HG02884 (cell line): Measurements from ENCODE around the gene AGPAT3.
A peak's percentile ranks its signal among the peaks of the same experiment; 100 is the strongest.

ENCODE experiments used
- ATAC-seq: cut with Tn5 transposase; IDR thresholded peaks from one replicate; pipeline ENCODE4 v1.9.1; 2021; ENCODE audit warnings: mild to moderate bottlenecking, moderate library complexity; ENCODE audit not compliant: unreplicated experiment

AGPAT3 gene

DNA sequence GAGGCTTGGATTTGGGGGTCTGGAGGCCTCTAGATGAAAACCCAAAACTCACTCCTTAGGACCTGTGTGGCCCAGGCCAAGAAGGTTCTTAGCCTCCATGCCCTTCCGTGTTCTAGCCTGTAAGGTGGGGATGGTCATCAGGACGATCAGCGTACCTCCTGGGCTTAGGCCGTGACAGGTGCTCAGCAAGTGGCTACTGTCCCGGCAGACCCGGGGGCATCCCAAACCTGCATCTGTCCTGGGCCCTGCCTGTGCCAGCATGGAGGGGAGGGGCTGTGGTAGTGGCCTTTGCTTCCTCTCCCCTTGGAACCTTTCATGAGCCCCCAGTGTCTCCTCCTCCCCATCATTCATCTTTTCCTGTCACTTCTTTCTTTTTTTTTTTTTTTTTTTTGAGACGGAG lies 124.4 kb downstream of the AGPAT3 start:
- ATAC-seq = no peak

GRCh38 chr21:43991447-43991991 lies 126.5 kb downstream of the AGPAT3 start:
- no peak for ATAC-seq

GRCh38 chr21:43992121-43992520 lies 127.1 kb downstream of the AGPAT3 start:
- no peak for ATAC-seq

DNA sequence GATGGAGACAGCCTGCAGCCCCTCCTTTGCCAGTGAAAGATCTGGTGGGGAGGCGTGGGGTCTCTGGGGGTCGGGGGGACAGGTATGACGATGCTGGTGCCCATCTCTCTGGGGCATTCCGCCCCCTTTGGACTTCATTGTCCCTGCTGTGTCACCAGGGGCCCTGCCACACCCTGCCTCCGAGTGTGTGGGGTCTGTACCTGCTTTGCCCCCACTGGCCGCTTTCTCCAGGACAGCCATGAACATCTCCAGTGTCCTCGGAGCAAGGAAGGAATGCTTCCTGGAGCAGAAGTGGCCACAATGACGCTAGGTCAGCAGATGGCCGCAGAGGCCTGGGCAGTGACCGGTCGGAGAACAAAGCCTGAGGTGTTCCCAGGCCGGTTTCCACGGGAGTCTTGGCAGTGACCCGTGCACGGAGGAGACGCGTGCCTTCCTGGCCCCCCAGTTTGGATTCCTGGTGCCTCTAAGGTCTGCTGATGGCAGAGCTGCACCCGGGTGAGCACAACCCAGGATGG lies 128.5 kb downstream of the AGPAT3 start:
- no peak for ATAC-seq

GRCh38 chr21:43994085-43994484 lies 129.1 kb downstream of the AGPAT3 start:
- no peak for ATAC-seq

DNA sequence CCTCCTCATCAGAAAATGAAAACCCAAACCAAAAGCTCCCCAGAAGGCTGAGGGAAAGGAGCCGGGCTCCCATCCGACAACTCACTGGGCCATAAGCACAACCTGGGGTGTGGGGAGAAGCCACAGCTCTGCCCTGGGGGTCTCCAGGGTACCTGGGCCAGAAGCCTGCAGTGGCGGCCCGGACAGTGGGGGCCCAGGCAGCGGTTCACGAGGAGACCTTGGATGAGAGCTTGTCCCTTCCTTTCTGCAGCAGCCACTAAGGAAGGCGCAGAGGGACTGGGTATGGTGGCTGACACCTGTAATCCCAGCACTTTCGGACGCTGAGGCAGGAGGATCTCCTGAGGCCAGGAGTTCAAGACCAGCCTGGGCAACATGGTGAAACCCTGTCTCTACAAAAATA lies 129.6 kb downstream of the AGPAT3 start:
- ATAC-seq = no peak

- no peak for ATAC-seq
These were observed 130.6 kb downstream of the AGPAT3 start for GRCh38 chr21:43995521-43996105.

DNA sequence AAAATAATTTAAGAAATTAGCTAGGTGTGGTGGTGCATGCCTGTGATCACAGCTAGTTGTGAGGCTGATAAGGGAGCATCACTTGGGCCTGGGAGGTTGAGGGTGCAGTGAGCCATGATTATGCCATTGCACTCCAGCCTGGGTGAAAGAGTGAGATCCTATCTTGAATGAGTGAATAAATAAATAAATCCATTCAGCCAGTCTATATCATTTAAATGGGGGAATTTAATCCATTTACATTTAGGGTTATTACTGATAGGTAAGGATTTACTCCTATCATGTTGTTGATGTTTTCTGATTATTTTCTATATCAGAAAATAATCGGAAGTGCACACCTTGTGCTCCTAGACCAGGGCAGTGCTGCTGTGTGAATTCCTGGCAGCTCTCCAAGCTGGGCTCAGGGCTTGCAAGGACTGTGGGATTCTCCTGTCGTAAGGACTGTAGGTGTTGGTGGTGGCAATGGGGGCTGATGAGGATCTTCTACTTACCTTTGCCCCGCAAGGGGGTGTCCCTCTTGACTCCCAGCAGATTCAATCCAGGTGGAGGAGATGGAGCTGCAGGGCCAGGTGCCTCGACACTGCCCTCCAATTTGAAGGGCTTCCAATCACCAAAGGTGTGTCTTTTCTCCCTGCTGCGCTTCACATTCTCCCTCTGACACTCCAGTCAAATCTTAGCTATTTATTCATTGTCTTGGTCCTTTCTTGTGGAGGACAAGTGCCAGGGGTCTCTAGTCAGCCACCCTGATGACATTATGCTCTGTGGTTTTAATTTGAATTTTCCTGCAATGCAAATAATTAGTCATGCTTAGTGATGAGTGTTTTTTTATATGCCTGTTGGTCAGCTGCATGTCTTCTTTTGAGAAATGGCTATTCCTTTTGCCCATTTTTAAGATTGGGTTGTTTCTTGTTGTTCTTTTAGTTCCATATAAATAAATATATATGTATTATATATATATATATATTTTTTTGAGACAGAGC lies 133.0 kb downstream of the AGPAT3 start:
- ATAC-seq = no peak

DNA sequence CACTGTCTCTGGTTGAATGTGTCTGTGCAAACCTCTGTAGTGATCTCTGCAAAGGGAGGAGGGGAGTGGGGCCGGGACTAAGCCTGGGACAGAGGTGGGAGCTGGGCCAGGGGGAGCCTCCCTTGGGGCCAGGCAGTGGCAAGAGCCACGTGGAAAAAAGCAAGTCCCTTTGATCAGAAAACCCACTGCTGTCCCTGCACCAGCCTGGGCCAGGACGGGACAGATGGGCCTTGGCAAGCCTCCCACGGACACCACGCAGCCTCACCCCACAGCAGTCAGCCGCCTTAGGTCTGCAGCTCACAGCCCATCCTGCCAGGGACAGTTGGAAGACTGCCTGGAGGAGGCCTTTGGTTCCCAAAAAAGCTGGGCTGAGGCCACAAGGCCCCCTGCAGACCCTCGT lies 135.3 kb downstream of the AGPAT3 start:
- ATAC-seq = no peak

- no peak for ATAC-seq
These were observed 137.5 kb downstream of the AGPAT3 start for GRCh38 chr21:44002511-44002910.

- ATAC-seq = no peak
These were observed 138.4 kb downstream of the AGPAT3 start for GRCh38 chr21:44003307-44003966.

- no peak for ATAC-seq
These were observed 140.0 kb downstream of the AGPAT3 start for GRCh38 chr21:44005071-44005470.

- no peak for ATAC-seq
These were observed 140.6 kb downstream of the AGPAT3 start for GRCh38 chr21:44005593-44005992.

DNA sequence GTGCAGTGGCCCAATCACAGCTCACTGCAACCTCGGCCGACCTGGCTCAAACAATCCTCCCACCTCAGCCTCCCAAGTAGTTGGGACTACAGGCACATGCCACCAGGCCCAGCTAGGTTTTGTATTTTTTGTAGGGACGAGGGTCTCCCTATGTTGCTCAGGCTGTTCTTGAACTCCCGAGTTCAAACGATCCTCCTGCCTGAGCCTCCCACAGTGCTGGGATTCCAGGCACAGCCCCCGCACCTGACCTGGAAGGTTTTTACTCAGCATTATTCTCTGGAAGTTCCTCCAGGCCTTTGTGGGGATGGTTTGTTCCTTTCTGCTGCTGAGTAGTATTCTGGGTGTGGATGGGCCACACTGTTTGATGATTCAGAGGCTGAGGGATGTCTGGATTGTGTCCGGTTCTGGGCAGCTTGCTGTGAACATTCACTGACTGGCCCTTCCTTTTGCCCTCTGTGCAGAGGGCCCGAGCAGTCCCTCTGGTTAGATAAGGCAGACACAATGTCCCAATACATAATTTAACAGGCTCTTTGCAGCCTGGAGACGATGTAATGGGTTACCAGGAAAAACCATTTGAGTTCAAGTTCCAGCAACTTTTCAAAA lies 141.1 kb downstream of the AGPAT3 start:
- no peak for ATAC-seq

DNA sequence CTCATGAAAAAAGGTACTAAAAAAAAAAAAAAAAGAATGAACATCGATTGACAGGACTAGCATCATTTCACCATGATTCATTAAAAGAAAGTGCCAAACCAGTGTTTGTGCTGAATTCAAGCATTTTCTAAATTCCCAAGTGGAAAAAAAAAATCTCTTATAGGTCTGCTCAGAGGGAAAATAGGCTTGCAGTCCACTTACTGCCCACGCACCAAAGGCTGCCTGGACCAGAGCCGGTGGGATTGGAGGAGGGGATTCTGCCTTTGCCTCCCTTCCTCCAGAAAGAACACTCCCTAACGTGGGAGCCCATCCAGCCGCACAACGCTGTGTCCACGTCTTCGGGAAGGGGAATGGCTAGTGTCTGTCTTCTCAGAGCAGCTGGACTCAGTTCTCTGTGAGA lies 141.6 kb downstream of the AGPAT3 start:
- no peak for ATAC-seq

GRCh38 chr21:44010429-44010828 lies 145.4 kb downstream of the AGPAT3 start:
- ATAC-seq = no peak

DNA sequence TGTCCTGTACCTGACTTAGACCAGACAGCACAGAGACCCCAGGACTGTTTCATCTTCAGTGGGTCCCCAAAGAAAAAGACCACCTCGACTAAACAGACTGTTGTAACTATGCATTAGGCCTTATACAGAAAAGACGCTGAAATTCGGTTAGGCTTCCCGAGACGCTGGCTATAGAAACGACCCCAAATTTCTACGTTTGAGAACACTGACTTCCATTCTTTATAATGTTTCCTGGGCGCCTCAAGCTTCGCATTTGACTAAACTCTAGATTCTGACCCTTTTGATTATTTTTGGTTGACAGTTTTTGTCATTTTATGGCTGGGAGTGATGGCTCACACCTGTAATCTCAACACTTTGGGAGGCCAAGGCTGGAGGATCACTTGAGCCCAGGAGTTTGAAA lies 146.1 kb downstream of the AGPAT3 start:
- ATAC-seq = no peak

DNA sequence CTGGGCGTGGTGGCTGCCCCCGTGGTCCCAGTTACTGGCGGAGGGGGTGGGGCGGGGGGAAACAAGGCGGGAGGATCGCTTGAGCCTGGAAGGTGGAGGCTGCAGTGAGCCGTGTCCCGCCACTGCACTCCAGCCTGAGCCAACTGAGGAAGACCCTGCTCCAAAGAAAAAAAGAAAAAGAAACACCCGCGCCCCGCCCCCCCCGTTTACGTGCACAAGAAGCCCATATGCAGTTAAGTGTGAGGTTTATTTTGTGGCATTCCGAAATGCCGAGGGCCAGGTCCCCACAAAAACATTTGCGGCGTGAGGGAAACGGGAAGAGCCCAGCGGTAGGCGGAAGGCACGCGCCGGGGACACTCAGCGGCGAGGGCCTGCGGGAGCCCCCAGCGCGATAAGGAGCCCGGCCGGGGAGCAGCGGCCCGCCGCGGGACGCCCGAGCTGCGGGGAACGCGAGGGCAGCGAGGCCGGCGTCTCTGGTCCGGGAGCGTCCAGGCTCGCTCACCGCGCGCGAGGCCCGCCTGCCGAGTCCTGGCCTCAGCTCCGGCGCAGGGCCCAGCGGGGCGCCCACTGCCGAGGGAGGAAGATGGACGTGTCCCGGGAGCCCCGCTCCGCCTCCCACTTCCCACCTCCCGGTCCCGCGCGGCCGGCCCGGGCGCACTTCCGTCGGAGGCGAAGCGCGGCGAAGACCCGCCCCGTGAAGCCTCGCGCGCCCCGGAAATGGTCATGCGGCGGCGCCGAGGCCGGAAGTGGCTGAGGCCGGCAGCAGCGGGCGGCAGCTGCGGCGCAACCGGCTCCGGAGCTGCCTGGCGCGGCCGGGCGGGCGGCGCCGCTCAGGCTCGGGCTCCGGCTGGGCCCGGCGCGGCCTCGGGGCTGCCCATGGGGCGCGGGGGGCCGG lies 146.8 kb downstream of the AGPAT3 start, which contains the start of gene TRAPPC10:
Gene TRAPPC10 (plus strand): TSS at position 731 of the 895 bp plus-strand sequence. CDS start 185 bp downstream, outside the sequence.
- ATAC-seq = peak; percentile 54

DNA sequence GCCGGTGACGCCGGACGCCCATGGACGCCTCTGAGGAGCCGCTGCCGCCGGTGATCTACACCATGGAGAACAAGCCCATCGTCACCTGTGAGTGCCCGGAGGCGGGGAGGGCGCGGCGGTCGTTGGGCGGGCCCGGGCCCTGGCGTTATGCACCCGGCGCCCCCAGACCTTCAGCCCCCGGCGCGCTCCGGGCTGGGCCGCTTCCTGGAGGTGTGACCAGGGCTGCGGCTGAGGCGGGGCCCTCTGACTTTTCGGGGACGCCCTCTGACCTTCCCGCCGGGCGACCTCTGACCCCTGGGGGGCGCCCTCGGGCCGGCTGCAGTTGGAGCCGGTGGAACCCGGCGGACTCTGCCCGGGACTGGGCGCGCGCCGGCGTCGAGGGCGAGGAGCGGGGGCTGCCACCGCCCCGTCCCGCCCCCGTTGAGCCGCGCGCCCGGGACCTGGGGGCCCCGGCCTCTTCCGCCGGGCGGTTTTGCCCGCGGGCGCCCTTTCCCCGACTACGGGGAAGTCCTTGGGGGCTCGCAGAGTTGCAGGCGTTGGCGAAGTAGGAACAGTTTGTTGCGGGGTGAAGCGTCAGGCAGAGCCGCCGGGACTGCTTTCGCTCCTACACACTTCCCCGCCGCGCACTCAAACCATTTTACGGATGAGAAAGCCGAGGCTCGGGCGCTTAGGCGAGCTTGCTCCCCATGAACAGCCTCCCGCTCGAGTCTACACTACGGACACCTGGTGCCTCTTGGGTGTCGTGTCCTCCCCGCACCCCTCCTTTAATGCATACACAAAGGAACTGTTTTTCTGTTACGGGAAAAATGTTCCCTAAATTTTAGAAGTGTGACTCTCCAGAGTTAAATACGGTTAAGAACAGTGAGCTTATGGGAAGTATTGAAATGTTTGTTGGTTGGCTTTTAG lies 147.7 kb downstream of the AGPAT3 start:
- ATAC-seq = peak; percentile 45
